Kidney tubule cell (primary cell): ENCODE data around the gene ACE2.

Experiments
- DNase-seq: peaks from one replicate; pipeline ENCODE4 v3.0.0-alpha.2; 2018; ENCODE audit warnings: low spot score

Gene ACE2

DNA sequence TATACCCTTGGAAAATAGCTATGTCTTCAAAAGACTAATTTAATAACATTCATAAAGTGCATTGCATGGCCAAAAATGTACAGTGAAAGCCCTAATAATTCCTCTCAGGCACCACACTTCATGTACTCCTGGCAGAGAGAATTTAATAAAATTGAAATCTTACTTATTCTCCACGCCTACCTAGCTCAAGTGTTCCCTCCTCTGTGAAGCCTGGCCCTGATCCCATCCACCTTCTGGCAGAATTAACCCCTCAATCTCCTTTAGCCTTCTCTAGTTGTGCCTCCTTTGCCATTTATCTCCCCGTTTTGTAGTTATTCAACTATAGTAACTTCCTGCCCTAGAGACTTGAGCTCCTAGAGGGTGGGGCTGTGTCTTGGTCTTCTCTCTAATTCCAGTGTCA lies 26.7 kb downstream of the ACE2 start:
- DNase-seq = no peak

DNA sequence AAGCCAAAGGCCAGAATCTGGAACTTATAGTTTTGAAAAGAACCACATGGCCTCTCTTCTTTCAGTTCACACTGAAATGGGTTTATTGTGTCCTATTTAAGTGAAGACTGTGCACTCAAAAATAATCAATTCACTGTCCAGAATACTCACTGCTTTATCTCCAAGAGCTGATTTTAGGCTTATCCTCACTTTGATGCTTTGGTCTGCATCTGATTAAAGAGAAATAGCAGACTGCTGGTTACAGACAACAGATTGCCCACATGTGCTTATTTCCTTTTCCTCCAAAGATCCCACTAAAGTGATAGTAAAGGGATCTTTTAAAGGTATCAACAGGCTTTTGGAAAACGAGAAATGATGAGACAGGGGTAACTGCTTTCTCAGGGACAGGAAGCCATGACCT lies 30.6 kb downstream of the ACE2 start:
- no peak for DNase-seq

DNA sequence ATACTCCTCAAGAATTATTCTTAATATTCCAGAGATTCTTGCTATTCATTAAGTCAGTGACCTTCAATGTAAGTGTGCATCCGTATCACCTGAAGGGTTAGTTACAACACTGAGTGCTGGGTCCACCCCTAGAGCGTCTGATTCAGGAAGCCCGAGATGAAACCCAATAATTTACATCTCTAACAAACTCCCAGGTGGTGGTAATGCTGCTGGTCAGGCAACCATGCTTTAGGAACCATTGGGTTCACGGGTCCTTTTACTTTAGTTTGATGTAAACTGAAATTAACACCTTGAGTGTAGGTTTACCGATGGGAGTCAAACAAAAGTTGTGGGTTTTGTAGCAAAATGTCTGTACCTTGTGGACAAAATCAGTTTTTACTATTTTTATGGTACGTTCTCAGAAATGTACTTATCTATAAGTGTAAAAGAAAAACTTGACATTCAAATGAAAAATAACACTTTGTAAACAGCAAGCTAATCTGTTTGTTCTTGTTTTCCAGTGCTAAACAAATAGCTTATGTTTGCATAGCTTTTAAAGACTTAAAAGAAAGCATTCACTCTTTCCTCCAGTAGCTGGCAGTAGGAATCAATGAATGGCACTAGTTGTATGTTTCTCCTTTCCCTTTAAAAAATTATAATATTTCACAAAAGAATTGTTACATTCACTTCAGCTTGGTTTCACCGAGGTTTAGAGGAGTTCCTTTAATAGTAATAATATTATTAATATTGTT lies 32.7 kb downstream of the ACE2 start:
- peak; percentile 6 for DNase-seq

DNA sequence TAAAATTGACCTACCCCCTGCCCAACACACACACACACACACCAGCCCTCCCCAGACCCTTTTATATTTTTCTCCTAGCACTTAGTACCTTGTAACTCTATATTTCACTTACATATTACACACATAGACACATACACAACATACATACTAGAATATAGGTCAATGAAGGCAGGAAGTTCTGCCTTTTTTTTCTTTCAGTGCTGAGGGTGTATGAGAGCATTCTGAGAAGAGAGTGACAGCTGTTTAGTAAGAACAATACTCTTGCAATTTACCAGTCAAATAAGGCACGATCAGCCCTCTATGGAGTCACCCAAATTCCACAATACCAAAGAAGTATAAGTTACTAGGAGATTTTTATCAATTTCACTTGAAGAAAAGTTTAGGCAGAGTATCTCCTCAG lies 33.5 kb downstream of the ACE2 start:
- no peak for DNase-seq

DNA sequence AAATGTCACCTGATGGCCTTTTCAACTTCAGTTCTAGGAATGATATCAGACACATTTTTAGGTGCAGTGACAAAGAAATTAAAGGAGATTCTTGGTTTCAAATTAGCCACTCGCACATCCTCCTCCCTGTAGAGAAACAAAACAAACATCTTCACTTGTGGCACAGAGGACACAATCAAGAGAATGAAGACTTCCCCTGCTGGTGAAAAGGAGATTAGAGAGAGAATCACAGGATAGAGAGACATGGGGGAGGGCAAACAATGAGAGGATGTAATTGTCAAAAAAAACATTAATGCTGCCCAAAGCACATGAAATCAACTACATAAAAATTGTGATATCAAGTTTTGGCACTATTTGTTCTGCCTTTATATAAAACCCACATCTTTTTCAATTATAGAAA lies 34.5 kb downstream of the ACE2 start:
- no peak for DNase-seq

DNA sequence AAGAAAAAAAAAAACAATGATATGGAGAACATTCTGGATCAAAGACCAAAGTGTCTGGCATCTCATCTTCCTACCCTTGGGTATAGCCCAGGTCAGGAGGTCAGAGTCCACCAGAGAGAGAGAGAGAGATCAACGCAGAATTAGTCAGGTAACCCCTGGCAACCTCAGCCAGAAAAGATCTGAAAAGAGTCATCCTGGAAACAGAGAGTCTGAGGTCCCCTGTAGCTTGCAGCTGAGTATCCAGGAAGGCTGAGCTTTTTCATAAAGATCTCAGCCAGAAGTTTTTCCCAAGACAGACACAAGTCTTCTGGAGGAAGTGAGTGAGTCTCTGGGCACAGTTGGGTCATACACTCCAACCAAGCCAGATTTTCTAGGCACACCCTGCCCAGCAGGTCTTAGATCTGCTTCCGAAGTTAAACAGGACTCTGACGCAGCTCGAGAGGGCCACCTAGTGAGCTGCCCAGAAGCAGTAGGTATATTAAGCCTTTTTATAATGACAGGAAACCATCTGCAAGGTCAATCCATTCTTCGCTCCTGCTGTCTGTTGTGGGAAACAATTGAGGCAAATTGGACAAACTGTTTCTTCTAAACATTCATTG lies 35.7 kb downstream of the ACE2 start:
- peak; percentile 71 for DNase-seq

DNA sequence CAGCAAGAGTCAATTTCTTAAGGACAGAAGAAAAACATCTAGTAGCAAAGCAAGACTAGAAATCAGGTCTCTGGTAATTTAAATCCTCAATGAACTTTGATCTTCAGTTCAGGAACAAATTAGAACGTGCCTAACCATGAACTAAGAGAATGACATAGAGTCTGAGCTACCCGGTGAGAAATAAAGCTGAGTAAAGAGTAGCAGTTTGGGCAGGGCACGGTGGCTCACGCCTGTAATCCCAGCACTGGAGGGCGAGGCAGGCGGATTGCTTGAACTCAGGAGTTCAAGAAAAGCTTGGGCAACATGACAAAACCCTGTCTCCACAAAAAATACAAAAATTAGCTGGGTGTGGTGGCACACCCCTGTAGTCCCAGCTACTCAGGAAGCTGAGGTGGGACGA lies 37.7 kb downstream of the ACE2 start:
- no peak for DNase-seq

DNA sequence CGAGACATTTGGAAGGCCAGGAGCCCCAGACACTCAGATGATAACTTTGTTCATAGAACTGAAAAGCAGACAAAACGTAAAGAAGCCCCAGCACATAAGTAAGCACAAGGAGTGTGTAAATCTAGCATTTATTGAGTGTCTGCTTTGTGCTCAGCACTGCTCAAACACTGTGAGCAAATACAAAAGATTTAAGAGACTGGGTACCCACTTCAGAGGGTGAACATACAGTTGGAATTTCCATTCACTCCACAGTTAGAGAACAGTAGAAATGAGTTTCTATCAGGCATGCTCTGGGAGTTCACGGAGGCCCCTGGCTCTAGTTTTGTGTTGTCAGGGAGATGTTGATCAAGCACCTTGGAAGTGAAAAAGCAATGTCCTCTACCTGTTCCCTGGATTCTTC lies 39.8 kb downstream of the ACE2 start:
- DNase-seq = no peak

DNA sequence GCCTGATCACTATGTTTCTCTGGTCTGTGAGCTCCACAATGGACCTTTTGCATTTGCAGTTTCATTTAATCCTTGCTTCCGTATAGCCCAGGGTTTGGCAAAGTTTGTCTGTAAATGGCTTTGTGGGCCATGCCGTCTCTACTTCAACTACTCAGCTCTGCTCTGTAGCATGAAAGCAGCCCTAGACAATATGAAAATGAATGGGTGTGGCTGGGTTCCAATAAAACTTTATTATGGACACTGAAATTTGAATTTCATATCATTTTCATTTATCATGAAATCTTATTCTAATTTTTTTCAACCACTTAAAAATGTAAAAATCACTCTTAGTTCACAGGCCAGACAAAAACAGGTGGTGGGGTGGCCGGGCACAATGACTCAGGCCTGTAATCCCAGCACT lies 41.5 kb downstream of the ACE2 start:
- no peak for DNase-seq

DNA sequence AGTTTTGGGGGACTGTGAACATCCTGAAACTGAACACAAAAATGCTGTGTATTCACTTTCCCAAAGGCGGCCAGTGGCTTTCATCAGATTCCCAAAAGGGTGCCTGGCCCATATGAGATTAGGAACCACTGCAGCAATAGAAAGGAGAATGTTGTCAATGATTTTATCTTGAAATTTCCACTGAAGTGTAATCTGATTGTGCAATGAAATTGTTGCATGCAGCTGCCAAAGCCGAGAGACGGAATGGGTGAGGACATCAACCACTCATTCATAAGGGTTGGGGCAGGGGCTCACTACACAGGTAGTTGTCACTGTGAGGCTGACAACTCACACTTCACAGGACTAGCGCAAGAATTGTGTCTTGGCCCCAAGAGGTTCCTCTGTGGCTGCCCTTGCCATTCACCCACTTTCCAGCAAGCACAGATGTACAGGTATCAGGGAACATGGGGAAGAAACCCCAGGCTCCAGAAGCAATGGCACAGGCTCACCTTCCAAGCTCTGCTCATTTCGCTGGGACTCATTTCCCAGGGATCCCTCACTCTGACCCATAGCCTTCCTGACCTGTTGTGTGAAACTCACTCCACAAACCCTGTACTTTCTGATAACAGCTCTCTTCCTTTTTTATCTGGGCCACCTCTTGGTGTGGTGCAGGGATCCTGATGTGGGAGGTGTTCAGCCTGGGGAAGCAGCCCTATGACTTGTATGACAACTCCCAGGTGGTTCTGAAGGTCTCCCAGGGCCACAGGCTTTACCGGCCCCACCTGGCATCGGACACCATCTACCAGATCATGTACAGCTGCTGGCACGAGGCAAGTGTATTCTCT lies 51.4 kb downstream of the ACE2 start:
- DNase-seq = no peak

DNA sequence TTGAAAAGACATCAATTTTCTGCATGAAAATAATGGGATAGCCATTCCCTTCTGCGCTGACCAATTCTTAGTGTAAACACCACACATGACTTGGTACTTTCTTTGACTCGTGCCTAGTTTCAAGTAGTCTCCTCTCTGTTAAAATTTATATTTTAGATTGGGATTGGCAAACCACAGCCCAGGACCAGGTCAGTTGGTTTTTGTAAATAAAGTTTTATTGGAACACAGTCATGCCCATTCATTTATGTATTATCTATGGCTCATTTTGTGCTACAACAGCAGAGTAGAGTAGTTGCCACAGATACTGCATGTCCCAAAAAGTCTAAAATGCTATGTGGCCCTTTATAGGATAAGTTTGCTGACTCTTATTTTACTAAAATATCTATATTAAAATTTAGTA lies 53.4 kb downstream of the ACE2 start:
- DNase-seq = no peak

DNA sequence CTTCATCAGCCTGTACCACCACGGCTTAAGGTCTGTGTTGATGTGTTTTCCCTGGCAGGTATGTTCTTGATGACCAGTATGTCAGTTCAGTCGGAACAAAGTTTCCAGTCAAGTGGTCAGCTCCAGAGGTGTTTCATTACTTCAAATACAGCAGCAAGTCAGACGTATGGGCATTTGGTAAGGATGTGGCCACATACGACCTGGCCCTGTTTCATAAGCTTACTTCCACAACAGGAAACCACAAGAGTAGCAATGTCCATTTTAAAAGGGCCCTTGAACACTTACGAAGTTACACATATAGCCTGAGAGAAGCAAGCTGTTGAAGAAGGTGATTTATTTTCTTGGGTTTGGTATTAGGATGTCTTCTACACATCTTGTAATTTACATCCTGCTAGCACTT lies 54.0 kb downstream of the ACE2 start:
- DNase-seq = no peak

DNA sequence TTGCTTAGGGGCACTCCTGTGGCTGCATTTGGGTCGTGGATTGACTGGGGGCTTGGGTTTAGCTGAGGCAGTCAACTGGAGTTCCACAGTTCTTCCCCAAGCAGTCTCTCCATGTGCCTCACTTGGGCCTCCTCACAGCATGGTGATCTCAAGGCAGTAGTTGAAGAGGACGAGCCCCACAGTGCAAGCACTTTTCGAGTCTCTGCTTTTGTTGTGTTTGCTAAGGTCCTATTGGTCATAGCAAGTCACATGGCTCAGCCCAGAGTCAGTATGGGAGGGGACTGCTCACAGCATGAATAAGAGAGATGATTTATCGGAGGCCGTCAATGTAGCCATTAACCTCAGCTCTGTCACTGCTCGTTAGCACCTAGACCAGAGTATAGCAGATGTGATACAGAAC lies 70.4 kb downstream of the ACE2 start:
- no peak for DNase-seq

DNA sequence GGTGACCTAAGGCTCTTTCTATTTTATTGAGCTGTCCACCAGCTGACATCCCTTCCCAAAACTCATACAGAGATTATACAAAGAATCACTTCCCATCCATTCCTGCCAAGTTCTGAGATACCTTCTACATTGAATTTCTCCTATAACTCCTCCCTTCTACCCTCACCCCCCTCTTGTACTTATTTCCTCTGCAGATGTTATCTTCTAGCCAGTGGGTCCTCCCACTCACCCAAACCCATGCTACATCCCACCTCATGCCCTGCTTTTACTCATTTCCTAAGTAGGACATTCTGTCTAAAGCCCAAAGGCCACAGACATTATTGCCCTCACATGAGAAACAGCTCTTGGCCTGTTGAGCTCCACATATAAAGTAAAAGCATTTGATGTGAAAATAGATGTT lies 71.6 kb downstream of the ACE2 start:
- no peak for DNase-seq

DNA sequence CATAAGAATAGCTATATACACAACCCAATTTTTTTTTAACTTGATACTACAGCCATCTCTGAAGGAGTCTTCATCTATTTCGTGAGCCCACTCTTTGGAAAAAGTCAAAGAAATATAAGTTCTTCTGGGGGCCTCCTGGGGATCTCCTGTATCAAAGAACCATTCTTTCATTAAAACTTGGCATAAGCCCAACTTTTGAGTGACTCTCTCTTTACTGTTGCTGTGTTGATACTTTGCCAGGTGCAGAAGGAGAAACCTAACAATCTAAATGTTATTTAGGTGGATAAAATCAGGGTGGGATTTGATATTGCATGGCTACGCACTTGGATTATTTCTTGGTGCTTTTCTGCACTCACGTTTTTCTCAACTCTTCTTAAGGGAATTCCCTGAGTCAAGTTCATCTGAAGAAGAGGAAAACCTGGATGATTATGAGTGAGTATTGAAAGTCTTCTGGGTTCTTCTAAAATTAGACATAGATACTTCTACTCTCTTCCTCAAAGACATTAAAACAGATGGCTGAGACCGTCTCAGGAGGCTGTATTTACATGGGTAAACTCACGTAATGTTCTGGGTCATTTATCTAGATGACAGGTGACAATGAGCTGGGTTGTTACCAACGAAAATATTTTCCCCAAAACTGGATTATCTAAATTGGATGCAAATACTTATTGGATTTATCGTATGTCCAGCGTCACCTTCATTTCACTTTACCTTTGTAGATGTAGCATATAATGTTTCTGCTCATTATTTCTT lies 74.9 kb downstream of the ACE2 start:
- DNase-seq = no peak

DNA sequence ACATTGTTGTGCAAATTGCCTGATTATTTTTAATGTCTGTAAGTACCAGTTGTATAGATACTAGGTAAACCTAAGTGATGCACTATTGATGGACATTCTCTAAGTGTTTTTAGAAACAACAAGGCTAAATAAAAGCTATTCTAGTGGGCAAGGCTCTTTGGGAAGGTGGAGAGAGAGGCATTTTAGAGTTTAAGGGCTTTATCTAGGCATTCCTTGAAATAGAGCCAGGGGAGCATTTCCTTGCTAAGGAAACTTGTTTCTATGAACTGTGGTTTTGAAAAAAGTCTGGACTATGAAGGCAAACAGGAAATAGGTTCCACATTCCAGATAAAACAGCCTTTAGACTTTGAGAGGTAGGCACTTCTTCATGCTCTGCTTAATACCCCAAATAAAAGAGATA lies 76.3 kb downstream of the ACE2 start:
- peak; percentile 28 for DNase-seq

DNA sequence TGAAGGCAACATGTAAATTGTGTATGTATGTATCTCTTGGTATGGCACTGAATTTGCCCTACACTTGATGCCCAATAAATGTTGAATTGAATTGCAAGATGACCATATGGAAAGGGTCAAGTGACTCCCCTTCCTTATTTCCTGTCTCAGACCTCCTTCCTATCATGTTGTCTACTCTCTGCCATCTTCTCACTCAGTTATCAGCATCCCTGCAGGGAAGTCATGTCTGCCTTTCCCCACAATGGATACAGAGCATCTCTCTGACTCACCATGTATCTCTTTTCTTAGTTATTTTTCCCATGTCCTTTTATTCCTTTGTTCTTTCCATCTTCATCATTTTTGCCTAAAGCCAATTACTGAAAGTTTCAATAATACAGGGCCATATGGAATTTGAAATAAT lies 77.7 kb downstream of the ACE2 start:
- DNase-seq = no peak

DNA sequence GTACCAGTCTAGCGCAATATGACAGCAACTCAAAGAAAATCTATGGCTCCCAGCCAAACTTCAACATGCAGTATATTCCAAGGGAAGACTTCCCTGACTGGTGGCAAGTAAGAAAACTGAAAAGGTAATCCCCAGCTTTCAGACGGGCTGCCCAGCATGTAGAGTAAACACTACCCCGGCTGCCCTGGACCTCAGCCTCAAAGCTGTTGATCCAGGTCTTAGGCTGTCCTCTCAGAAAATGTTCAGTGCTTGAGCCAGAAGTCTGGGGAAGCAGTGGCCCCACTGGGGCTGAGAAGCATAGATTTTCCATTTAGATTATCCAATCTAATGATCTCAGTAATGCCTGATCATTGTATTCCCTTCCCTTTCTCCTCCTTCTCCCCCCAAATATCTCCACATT lies 78.3 kb downstream of the ACE2 start:
- no peak for DNase-seq

DNA sequence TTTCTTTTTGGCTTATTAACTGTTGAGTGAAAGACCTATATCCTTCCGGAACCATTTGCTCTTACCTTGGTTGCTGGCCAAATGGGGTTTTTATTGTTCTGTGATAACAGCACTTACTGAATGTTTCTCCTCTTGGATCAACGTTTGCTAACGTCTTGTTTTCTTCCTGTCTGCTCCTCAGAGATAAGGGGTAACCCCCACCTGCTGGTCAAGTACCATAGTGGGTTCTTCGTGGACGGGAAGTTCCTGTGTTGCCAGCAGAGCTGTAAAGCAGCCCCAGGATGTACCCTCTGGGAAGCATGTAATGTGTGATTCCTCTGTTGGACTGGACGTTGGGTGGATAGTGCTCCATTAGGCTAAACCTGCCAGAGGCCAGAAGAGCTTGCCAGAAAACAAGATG lies 84.8 kb downstream of the ACE2 start:
- no peak for DNase-seq

DNA sequence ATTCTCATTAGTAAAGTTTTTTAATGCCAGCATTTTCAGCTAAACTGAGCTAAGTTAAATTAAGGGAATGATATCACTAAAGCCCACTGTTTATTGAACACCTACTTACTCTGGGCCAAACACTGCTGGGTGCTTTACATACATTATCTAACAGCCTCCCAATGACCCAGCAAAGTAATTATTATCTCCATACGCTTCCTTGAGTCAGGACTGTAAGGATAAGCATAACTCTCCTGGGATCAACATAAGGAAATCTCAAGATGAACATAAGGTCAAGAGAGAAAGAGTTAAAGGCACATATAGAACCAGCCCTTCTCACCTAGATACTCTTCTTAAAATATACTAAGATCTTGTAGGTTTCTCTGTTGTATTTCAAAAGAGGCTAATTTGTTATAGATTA lies 86.5 kb downstream of the ACE2 start:
- no peak for DNase-seq

DNA sequence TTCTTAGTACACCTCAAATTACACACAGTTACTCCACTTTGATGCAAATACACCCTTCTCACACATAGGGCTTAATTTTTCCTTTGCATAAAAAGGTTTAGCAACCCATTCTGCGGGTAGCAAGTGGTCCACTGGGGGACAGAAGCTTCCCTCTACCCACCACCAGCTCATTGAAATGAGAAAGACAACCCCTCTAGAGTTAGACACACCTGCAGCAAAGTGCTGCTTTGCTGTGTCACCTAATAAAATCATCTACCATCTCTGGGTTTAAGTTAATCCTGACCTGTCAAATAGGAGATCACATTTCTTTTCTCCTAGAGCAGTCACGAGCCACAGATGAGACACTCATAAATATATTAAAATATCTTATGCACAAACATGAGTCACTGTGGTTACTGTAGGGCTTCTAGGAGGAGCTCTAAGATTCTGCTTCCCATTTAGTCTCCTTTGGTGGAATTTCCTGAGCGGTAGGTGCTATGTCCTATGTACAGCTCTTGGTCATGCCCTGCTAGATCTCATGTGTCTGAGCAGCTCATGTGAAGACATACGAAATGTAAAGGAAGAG lies 88.3 kb downstream of the ACE2 start:
- peak; percentile 19 for DNase-seq

DNA sequence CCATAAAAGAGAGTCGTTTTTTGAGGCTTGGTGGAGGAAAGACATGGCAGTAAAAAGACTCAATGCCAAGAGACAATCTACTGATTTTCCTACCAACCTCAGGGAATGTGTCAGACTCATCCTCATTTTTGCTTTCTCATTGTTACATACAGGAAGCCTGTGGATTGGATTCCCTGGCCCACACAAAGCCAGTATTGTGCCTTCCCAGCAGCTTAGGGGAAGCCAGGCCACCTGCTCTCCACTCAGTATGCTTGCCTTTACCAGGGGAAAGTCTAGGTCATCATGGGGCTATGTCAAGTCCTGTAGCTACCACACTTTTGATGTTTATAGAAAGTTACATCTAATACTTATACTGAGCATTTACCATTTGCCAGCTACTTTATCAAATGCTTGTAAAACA lies 89.2 kb downstream of the ACE2 start:
- peak; percentile 15 for DNase-seq
